ENCODE results near the gene PRKD1.

GRCh38 chr14:29674566-29675285 lies 252.9 kb downstream of the PRKD1 start:
- TF ChIP-seq, protein P1, sequence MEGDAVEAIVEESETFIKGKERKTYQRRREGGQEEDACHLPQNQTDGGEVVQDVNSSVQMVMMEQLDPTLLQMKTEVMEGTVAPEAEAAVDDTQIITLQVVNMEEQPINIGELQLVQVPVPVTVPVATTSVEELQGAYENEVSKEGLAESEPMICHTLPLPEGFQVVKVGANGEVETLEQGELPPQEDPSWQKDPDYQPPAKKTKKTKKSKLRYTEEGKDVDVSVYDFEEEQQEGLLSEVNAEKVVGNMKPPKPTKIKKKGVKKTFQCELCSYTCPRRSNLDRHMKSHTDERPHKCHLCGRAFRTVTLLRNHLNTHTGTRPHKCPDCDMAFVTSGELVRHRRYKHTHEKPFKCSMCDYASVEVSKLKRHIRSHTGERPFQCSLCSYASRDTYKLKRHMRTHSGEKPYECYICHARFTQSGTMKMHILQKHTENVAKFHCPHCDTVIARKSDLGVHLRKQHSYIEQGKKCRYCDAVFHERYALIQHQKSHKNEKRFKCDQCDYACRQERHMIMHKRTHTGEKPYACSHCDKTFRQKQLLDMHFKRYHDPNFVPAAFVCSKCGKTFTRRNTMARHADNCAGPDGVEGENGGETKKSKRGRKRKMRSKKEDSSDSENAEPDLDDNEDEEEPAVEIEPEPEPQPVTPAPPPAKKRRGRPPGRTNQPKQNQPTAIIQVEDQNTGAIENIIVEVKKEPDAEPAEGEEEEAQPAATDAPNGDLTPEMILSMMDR (IDR thresholded peaks at IDR 0.05): no peak
- TF ChIP-seq POLR2A (IDR thresholded peaks at IDR 0.05): no peak
